Endometrial microvascular endothelial cells (primary cell): ENCODE measurements around the gene BARX2. TPM values are rescaled to one million over a fixed set of nuclear protein-coding genes. Genes with fewer than 3 reads are reported as not detected.

Experiments used
- in situ Hi-C: cut with HindIII; loops from 2 replicates; pipeline ENCODE4 v1.10.0; 2017; ENCODE audit warnings: low sequenced_read_pairs, low pct_unique_long_range_greater_than_20kb; ENCODE audit errors: inconsistent ontology term
- total RNA-seq: library from RNA; depleted of rRNA; stranded (reverse); fragments of >200 nt; gene quantifications from one replicate; pipeline ENCODE4 v1.2.3, GENCODE V29; 2015; ENCODE audit errors: inconsistent ontology term

BARX2 gene
- total RNA-seq, 1 donor from 2014 or later: not detected

DNA sequence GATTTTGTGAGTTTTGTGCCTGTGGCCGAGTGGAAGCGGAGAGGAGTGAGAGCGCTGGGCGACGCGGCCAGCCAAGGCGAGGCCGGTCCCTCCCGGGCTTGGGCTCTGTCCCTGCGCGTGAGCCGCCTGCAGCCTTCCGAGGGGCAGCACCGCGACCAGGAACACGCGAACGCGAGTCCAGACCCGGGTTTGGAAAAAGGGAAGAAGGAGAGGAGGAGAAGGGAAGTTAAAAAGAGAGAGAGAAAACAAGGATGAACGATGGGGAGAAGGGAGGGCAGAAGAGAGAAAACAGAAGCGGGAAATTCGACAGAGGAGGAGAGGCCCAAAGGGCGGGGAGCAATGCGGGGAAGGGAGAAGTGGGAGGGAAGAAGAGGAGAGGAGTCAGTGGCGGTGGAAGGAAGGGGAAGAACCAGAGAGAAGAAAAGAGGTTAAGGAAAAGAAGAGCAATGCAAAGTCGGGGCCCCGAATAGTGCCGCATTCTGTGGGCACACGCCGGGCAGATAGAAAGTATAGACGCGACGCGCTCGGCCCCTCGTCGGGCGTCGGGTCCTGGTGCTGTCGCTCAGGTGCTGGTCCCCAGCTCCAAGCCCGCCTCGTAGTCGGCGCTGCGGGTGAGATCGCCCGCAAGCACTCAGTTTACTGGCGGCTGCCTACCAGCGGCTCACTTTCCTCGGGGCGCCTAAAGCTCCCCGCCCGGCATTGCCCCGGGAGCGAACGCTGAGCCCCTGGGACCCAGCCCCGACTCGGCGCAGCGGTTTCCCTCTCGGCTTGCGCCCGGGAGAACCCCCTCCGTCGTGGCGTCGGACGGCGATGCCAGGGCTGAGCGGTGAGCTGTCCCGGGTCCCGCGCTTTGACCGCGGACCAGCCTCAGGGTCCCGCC lies 2.8 kb upstream of the BARX2 start:
- in situ Hi-C loops: no loop called here

- in situ Hi-C loops: no loop called here
These were observed 2.1 kb upstream of the BARX2 start for GRCh38 chr11:129373489-129373953.

DNA sequence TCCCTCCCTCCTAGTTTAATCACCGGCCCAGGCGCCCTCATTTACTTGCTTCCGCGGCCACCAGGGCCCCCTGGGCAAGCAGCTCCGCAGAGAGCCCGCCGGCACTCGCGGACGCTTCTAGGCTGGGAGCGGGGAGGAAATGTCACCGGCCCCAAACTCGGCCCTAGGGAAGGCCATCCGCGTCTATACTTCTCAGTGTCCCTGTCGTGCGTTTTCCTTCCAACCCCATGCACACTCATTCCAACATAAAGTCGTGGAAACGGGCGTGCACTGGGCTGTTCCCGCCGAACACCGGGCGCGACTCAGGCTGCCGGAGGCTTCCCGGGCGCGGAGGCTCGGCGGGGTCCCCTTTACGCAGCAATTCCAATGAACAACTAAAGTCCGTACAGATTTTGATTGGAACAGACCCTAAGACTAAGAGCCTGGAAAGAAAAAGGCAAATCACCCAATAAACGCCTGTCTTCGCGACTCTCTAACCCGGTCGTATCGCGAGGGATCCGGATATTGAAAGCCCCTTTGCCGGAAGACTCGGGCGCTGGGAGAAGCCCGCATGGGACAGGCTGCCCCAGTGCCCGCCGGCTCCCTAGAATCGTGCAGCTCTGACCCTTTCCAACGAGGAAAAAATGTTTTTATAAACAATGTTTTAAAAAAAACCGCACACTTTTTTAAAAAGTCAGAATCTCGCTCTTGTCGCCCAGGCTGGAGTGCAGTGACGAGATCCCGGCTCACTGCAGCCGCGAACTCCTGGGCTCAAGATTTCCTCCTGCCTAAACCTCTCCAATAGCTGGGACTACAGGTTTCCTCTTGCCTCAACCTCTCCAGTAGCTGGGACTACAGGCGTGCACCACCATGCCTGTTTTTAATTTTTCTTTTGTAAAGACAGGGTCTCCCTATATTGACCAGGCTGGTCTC lies 1.3 kb upstream of the BARX2 start:
- in situ Hi-C loops: no loop called here

DNA sequence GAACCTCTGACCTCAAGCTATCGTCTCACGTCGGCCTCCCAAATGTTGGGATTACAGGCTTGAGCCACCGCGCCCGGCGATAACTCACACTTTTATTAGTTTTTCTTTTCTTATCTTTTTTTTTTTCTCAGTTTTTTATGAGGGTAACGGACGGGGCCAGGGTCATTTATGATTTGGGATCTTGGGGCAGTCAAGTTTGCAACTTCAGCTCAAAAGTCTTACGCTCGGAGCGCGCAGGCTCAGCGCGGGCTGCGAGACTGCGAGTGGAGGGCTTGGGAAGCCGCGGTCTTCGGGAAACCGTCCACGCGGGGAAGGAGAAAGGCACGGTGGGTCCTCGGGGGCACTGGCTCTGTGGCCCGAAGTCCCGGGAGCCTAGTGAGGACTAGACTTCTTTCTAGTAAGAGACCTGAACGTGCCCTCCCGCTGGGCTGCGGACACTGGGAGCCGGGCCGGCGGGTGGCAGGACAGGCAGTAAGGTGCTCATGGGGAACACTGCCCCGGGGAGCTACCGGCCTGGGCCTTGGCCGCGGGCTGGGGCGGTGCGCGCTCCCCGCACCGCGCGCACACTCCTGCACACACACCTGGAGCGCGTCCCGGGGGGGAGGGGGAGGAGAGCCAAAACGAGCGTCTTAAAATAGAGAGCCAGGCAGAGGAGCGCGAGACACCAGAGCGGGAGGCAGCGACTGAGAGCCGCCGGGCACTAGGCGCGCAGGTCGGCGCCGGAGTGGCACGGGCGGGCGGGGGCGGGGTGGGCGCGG lies 476 bp upstream of the BARX2 start:
- in situ Hi-C loops: no loop called here

DNA sequence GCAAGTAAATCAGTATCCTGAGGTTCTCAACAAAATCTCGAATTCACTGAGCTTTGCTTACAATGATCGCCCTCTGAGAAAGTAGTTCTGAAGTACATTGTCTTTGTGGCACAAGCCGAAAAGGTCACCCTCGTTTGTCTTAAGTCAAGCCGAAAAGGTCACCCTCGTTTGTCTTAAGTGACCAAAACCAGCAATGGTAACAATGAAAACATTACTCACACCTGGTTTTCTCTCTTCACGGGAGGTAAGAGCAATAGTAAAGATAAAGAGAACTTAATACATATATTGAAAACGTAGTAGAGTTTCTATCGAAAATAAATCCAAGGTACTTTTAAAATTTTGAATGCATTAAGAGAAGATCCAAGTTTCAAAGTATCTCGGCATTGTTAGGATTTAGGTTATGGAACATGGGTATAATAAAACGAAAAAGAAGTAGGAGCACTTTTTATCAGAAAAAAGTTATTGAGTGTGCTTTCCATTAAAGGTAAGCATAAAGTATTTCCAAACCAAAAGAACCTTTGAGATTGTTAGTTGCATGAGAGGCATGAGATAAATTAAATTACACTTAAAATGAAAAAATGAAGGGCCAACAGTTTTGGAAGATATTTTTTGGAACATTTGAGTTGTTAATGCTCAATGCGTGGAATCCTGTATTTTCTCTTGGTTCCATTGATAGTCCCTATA lies 1.2 kb downstream of the BARX2 start:
- in situ Hi-C loops: no loop called here

DNA sequence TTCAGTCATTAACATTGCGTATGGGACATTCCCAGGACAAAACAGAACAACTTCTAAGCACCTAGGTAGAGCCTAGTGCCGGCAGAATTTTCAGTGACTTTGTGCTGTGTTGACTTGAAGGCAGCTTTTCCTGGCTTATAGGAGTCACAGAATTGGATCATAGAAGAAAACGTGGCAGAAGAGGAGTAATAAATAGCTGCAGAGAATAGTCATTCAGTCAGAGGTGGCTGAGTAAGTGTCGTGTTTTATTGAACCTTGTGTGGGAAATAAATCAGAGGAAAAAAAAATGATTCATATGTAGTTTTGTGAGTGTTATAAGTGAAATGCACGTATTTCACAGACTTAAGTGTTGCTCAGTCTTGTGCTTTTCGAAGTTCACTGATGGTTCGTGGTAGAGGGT lies 2.1 kb downstream of the BARX2 start:
- in situ Hi-C loops: no loop called here

GRCh38 chr11:129380413-129380812 lies 4.8 kb downstream of the BARX2 start:
- in situ Hi-C loops: no loop called here

DNA sequence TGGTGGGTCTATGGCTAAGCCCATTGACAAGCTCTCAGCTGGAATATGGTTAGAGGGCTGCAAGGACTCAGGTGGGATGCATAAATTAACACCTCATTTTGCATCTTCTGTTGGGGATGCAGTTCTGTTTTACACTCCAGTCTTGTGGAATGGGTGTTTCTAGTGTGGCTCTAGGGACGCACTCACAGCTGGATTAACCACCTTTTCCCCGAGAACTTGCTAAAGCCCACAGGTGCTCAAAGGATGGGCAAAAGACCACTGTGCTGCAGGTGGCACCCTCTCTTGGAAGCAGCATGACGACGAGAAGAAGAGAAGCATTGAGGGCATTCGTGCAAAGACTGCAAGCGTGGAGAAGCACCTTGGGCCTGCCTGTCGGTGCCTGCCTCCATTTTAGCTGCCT lies 6.9 kb downstream of the BARX2 start:
- in situ Hi-C loops: no loop called here

GRCh38 chr11:129383060-129383459 lies 7.4 kb downstream of the BARX2 start:
- in situ Hi-C loops: no loop called here

- in situ Hi-C loops: no loop called here
These were observed 7.9 kb downstream of the BARX2 start for GRCh38 chr11:129383502-129383901.

DNA sequence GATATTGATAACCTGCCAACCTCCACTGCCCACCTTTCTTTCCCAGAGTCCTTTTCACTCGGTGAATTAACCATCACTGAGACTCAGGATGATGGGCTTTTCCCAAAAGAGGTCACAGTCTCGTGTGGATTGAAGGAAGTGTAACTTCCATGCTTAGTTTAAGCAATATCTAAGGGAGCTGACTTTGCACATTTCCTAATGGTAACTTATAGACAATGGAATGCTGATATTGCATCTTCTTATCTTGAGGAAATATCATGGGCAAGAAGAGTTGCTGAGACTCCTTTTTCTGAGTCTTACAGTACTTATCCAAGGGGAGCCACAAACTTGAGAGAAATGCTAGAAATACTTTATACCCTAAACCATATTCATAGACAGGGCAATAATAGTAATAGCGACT lies 8.8 kb downstream of the BARX2 start:
- in situ Hi-C loops: no loop called here

DNA sequence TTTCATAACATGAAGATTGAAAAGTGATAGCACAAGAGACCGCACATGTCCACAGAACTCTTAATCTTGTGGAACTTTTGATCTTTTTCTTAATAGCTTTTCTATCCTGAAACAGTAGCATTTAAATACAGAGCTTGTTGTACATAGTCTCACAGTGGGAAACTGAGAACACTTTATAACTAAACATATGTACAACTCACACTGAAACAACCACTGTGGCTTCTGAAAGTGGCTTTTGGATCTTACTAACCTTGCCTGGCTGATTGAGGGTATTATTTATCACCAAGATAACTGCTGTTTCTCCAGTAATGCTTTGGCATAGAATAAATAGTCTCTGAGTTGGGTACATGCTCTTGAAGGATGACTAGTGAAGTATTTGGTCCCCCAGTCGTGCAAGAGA lies 10.2 kb downstream of the BARX2 start:
- in situ Hi-C loops: no loop called here

DNA sequence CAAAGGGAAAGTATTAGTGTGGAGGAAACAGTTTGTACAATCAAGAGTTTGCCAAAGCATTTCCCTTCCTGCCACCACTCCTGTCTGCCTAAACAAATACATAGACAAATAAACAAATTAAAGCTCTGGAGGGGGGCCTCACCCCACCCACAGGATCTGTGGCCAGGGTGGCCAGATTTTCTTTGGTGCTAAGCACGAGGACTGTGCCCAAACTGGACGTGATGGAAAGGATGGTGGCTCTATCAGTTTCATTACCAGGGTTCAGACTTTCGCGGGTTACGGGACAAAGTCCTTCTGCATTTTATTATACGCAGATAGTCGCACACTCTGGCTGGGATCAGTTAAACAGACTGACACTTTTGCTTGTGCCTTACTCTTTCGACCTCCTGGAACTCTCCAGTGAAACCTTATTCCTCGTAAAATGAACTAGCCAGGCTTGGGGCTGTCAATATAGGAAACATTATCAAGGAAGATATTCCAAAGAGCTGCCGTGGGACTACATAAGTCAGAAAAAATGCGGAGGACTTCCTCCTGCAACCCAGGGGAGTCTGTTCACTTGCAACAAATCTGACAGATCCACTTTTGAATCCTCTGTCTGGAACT lies 11.2 kb downstream of the BARX2 start:
- in situ Hi-C loops: no loop called here

- in situ Hi-C loops: no loop called here
These were observed 11.8 kb downstream of the BARX2 start for GRCh38 chr11:129387434-129387833.

GRCh38 chr11:129388824-129389223 lies 13.2 kb downstream of the BARX2 start:
- in situ Hi-C loops: no loop called here

DNA sequence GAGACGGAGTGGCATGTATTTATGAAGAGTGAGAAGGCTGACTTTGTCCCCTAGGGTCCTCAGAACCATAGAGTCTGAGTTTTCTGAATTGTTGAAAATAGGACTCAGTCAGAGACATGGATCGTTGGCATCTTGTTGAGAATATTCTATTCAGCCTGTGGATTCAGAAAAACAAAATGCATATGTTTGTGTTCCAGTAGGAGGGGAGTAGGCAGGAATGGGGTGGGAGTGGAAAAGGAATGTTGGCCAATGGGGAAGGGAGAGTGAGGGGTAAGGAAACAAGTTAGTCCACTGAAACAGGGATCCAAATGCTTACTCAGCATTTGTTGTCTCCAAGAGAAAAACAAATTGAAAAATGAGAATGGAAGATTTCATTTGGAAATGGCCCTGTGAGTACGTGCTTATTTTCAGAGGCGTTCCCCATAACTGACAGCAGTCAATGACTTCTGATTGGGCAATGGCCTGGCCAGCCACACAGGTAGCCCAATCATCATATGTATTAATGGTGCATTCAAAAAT lies 14.7 kb downstream of the BARX2 start:
- in situ Hi-C loops: no loop called here

DNA sequence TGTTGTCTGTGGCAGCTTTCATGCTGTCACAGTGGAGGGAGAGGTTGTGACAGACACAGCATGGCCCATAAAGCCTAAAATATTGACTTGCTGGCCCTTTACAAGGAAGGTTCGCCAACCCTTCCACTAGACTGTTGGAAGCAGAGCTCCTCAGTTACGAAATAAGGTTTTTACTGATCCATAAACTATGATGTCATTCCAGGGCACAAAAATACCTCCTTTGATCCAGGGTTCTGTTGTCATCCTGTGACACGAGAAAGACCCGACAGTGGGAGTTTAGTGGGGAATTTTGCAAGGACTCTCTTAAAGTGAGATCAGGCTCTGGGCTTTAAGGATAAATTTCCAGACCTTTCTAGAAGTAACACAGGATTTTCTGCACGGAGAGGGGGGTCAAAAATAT lies 15.7 kb downstream of the BARX2 start:
- in situ Hi-C loops: no loop called here

DNA sequence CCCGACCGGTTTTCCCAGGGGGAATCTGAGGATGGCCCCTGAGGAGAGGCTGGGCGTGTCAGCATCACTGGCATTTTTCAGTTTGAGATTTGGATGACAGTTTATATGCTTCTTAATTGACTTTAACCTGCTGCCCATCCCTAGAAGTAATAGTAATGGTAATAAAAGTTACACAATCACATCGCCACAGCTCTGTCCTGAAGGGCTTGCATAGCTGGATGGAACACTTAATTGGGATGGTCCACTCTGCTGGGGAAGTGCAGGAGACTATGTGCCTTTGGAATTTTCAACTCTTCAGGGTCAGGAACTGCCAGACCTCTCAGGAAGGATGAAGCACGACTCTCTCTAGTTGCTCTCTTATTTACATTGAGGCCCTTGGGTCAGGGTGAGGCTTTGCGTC lies 16.2 kb downstream of the BARX2 start:
- in situ Hi-C loops: no loop called here
